Metanephros (tissue), 1 donor: ENCODE measurements around the gene ZNF649. TPM values are rescaled to one million over a fixed set of nuclear protein-coding genes. Genes with fewer than 3 reads are reported as not detected.

ENCODE experiments used
- total RNA-seq: library from RNA; depleted of rRNA; stranded (reverse); fragments of >200 nt; gene quantifications from one replicate; pipeline ENCODE4 v1.2.3, GENCODE V29; 2014

The ZNF649 gene
- 19.7 TPM for total RNA-seq

GRCh38 chr19:51904331-51905165 is at the start of gene ZNF649:
TSS of gene ZNF649 (minus strand) at chr19:51905017. CDS start at chr19:51900107, 4,910 bp downstream.

GRCh38 chr19:51926784-51927741 is 22.2 kb upstream of the ZNF649 start, which contains the start of gene ZNF613:
TSS of gene ZNF613 (plus strand) at chr19:51927472. CDS start at chr19:51936221, 8,749 bp downstream.

GRCh38 chr19:51887522-51888498 is 17.0 kb downstream of the ZNF649 start, which contains the start of gene ZNF577:
TSS of gene ZNF577 (minus strand) at chr19:51887951. CDS start at chr19:51880382, 7,569 bp downstream.

Other genes starting within 250 kb of the ZNF649 start
- gene SPACA6, start 211.7 kb downstream of the ZNF649 start, total RNA-seq: 15.0 TPM
- gene HAS1, start 181.0 kb downstream of the ZNF649 start, total RNA-seq: 0.12 TPM
- gene FPR1, start 153.1 kb downstream of the ZNF649 start, total RNA-seq: 13.1 TPM
- gene FPR2, start 143.8 kb downstream of the ZNF649 start, total RNA-seq: 2.7 TPM
- 0.58 TPM for gene FPR3, start 109.9 kb downstream of the ZNF649 start, total RNA-seq
- gene ZNF577, start 17.1 kb downstream of the ZNF649 start, total RNA-seq: 21.1 TPM
- 9.5 TPM for gene ZNF613, start 22.5 kb upstream of the ZNF649 start, total RNA-seq
- 12.6 TPM for gene ZNF350, start 81.8 kb upstream of the ZNF649 start, total RNA-seq
- gene ZNF615, start 103.2 kb upstream of the ZNF649 start, total RNA-seq: 15.8 TPM
- gene ZNF614, start 123.4 kb upstream of the ZNF649 start, total RNA-seq: 14.0 TPM
- gene ZNF432, start 143.8 kb upstream of the ZNF649 start, total RNA-seq: 13.5 TPM
- gene ZNF841, start 190.7 kb upstream of the ZNF649 start, total RNA-seq: 20.3 TPM
- 15.0 TPM for gene ZNF616, start 234.9 kb upstream of the ZNF649 start, total RNA-seq